GM19023 (cell line): Measurements from ENCODE around the gene CPN2.

Experiments
- ATAC-seq: cut with Tn5 transposase; IDR thresholded peaks from one replicate; pipeline ENCODE4 v1.9.1; 2021; ENCODE audit warnings: mild to moderate bottlenecking, moderate library complexity; ENCODE audit not compliant: unreplicated experiment

Gene CPN2

GRCh38 chr3:194382196-194382891 lies 31.2 kb upstream of the CPN2 start:
- no peak for ATAC-seq

GRCh38 chr3:194381460-194381875 lies 30.3 kb upstream of the CPN2 start:
- ATAC-seq: no peak

GRCh38 chr3:194380326-194380725 lies 29.2 kb upstream of the CPN2 start:
- no peak for ATAC-seq

- no peak for ATAC-seq
Observed at GRCh38 chr3:194379651-194380050, 28.5 kb upstream of the CPN2 start.

GRCh38 chr3:194379231-194379630 lies 28.1 kb upstream of the CPN2 start:
- ATAC-seq: no peak

- no peak for ATAC-seq
Observed at GRCh38 chr3:194377708-194378107, 26.6 kb upstream of the CPN2 start.

GRCh38 chr3:194376241-194376560 lies 25.1 kb upstream of the CPN2 start:
- no peak for ATAC-seq

GRCh38 chr3:194375473-194376240 lies 24.5 kb upstream of the CPN2 start:
- ATAC-seq: no peak

GRCh38 chr3:194374935-194375334 lies 23.8 kb upstream of the CPN2 start:
- ATAC-seq: no peak

- ATAC-seq: no peak
Observed at GRCh38 chr3:194373899-194374298, 22.8 kb upstream of the CPN2 start.

GRCh38 chr3:194373028-194373427 lies 21.9 kb upstream of the CPN2 start:
- ATAC-seq: no peak

GRCh38 chr3:194370753-194371152 lies 19.6 kb upstream of the CPN2 start:
- no peak for ATAC-seq

GRCh38 chr3:194369522-194370279 lies 18.6 kb upstream of the CPN2 start, which contains the start of gene LRRC15:
Gene LRRC15, minus strand, starts transcription at chr3:194369743. Its CDS starts 8,700 bp downstream, at chr3:194361043.
- no peak for ATAC-seq

- no peak for ATAC-seq
Observed at GRCh38 chr3:194368918-194369317, 17.8 kb upstream of the CPN2 start.

- ATAC-seq: no peak
Observed at GRCh38 chr3:194367992-194368841, 17.1 kb upstream of the CPN2 start.

- ATAC-seq: no peak
Observed at GRCh38 chr3:194365978-194366490, 14.9 kb upstream of the CPN2 start.

- ATAC-seq: no peak
Observed at GRCh38 chr3:194365526-194365925, 14.4 kb upstream of the CPN2 start.

GRCh38 chr3:194364652-194365434 lies 13.7 kb upstream of the CPN2 start:
- no peak for ATAC-seq

- no peak for ATAC-seq
Observed at GRCh38 chr3:194364314-194364651, 13.2 kb upstream of the CPN2 start.

- no peak for ATAC-seq
Observed at GRCh38 chr3:194360568-194360967, 9.4 kb upstream of the CPN2 start.
